ENCODE data around the gene TFDP1. TPM values are rescaled to one million over a fixed set of nuclear protein-coding genes. Genes with fewer than 3 reads are reported as not detected.

TFDP1 gene
- polyA plus RNA-seq, 1 donor: 92.8 TPM

DNA sequence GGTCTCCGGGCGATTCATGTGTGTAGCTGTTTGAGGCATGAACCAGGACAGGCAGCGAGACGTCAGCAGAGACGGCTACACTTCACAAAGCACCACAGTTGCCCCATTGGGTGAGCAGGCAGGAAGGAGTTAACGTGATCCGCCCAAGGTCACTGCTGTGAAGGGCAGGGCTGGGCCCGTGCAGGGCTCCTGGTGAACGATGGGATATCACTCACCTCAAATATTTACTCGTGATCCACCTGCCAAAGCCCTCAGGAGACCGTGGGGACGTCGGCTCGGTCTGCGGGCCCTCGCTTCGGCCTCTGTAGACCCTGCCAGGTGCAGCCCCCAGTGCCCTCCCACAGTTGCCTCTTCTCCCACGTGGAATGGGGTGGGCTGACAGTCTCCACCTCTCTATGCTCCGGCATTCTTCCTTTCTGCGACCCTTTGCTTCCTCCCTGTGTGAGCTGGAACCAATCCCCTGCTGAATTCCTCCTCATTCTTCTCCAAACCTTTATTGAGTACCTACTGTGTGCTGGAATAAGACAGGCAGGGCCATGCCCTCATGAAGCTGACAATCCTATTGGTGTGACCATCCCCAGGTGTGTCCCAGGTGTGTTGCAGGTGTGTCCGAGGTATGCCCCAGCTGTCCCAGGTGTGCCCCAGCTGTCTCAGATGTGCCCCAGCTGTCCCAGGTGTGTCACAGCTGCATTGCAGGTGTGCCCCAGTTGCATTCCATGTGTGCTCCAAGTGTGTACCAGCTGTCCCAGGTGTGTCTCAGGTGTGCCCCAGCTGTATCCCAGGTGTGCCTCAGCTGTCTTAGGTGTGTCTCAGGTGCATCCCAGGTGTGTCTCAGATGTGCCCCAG lies 80.4 kb downstream of the TFDP1 start:
- no peak for DNase-seq

DNA sequence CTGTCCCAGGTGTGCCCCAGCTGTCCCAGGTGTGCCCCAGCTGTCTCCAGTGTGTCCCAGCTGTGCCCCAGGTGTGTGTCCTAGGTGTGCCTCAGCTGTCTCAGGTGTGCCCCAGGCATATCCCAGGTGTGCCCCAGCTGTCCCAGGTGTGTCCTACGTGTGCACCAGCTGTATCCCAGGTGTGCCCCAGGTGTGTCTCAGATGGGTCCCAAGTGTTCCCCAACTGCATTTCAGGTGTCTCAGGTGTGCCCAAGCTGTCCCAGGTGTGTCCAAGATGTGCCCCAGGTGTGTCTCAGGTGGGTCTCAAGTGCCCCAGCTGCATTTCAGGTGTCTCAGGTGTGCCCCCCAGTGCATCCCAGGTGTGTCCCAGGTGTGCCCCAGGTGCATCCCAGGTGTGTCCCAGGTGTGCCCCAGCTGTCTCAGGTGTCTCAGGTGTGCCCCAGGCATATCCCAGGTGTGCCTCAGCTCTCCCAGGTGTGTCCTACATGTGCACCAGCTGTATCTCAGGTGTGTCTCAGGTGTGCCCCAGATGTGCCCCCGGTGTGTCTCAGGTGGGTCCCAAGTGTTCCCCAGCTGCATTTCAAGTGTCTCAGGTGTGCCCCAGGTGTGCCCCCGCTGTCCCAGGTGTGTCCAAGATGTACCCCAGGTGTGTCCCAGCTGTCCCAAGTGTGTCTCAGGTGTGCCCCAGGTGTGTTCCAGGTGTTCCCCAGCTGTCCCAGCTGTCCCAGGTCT lies 81.2 kb downstream of the TFDP1 start:
- no peak for DNase-seq

- no peak for DNase-seq
These were observed 81.7 kb downstream of the TFDP1 start for GRCh38 chr13:113666329-113666670.

DNA sequence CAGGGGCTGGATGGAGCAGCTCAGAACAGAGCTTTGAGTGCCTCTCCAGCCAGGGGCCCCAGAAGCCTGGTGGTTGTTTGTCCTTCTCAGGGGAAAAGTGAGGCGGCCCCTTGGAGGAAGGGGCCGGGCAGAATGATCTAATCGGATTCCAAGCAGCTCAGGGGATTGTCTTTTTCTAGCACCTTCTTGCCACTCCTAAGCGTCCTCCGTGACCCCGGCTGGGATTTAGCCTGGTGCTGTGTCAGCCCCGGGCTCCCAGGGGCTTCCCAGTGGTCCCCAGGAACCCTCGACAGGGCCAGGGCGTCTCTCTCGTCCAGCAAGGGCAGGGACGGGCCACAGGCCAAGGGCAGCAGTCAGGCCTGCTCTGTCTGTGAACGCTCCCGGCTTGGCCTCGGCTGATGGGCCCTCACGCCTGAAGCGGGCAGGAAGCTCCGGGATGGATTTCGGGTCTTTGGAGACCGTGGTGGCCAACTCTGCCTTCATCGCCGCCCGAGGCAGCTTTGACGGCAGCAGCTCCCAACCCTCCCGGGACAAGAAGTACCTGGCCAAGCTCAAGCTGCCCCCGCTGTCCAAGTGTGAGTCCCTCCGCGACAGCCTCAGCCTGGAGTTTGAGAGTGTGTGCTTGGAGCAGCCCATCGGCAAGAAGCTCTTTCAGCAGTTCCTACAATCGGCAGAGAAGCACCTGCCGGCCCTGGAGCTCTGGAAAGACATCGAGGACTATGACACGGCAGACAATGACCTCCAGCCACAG lies 82.6 kb downstream of the TFDP1 start, which contains the start of gene GRK1:
GRK1 (plus strand) TSS at position 269 of the 751 bp plus-strand sequence; CDS start at position 437, 168 bp downstream.
- DNase-seq: no peak

GRCh38 chr13:113667771-113668490 lies 83.4 kb downstream of the TFDP1 start:
- DNase-seq: no peak

GRCh38 chr13:113668491-113668971 lies 84.0 kb downstream of the TFDP1 start:
- DNase-seq: no peak

DNA sequence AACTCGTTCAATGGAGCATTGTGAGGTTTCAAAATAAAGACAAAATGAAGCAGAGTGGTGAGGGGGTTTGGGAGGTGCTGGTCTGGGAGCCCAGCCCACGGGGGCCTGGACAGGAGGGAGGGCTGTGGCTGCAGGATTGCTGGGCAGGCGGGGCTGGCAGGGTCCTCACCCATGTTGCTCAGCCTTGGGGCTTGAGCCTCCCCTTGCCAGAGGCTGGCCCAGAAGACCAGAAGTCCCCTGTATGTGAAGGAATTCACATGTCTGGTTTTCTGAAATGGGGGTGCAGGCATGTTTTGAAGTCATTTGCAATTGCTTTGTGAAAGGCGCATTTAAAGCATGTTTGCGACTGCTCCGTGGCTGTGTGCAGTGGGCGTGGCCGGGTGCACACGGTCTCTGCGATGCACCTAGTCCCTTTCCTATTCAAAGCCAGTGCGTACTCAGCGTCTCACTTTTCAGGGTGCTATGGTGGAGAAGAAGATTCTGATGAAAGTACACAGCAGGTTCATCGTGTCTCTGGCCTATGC lies 84.7 kb downstream of the TFDP1 start:
- no peak for DNase-seq

- no peak for DNase-seq
These were observed 85.3 kb downstream of the TFDP1 start for GRCh38 chr13:113669755-113670341.

GRCh38 chr13:113670541-113670940 lies 86.0 kb downstream of the TFDP1 start:
- DNase-seq: no peak

GRCh38 chr13:113671066-113672001 lies 86.8 kb downstream of the TFDP1 start:
- no peak for DNase-seq

GRCh38 chr13:113672002-113672651 lies 87.6 kb downstream of the TFDP1 start:
- DNase-seq: no peak

Other genes starting within 250 kb of the TFDP1 start
- 16.5 TPM for gene GRTP1, start 220.6 kb upstream of the TFDP1 start, polyA plus RNA-seq (ENCODE audit: insufficient read length)
- gene ADPRHL1, start 131.3 kb upstream of the TFDP1 start, polyA plus RNA-seq (ENCODE audit: insufficient read length): 5.2 TPM
- 38.3 TPM for gene DCUN1D2, start 94.0 kb upstream of the TFDP1 start, polyA plus RNA-seq (ENCODE audit: insufficient read length)
- 0.33 TPM for gene ATP4B, start 73.4 kb downstream of the TFDP1 start, polyA plus RNA-seq (ENCODE audit: insufficient read length)
- gene GRK1, start 82.5 kb downstream of the TFDP1 start, polyA plus RNA-seq (ENCODE audit: insufficient read length): 0.07 TPM
- gene TMEM255B, start 174.5 kb downstream of the TFDP1 start, polyA plus RNA-seq (ENCODE audit: insufficient read length): 5.4 TPM

Data from left kidney (tissue), 2 donors.